HepG2 (cell line): Measurements from ENCODE around the gene HIPK4. TPM values are rescaled to one million over a fixed set of nuclear protein-coding genes. Genes with fewer than 3 reads are reported as not detected.

Experiments
- BORCS8-MEF2B ChIP-seq: sonication (generic); formaldehyde crosslinking; IDR thresholded peaks from 2 replicates; pipeline ENCODE4 v1.8.0; 2022; ENCODE audit warnings: mild to moderate bottlenecking, missing genetic modification reagents
- EP300 ChIP-seq, 3 experiments: sonication (generic) in 1 of 3; formaldehyde crosslinking in 1 of 3; IDR thresholded peaks; 2 replicates each; pipeline versions ENCODE4 v1.5.1 to v1.6.1; 2011 to 2020; ENCODE audit warnings: low read depth in 2 of 3, low read length in 2 of 3, borderline replicate concordance in 1 of 3, improper control_type of control experiment in 1 of 3, mild to moderate bottlenecking in 1 of 3, missing genetic modification reagents in 1 of 3, moderate library complexity in 1 of 3
- HOXA7 ChIP-seq: sonication (generic); formaldehyde crosslinking; IDR thresholded peaks from 2 replicates; pipeline ENCODE4 v1.8.1; 2022; ENCODE audit warnings: mild to moderate bottlenecking, missing genetic modification reagents, moderate library complexity
- IKZF4 ChIP-seq: sonication (generic); formaldehyde crosslinking; IDR thresholded peaks from 2 replicates; pipeline ENCODE4 v1.5.1; 2020; ENCODE audit warnings: borderline replicate concordance, mild to moderate bottlenecking, low read depth, missing genetic modification reagents; ENCODE audit errors: not compliant biosample characterization
- JUN ChIP-seq: sonication (generic); formaldehyde crosslinking; IDR thresholded peaks from 2 replicates; pipeline ENCODE4 v1.4.0; 2020; ENCODE audit warnings: mild to moderate bottlenecking, missing genetic modification reagents
- KDM6A ChIP-seq: IDR thresholded peaks from 2 replicates; pipeline ENCODE4 v1.6.1; 2016; ENCODE audit warnings: low read depth
- KMT2A ChIP-seq: sonication (generic); formaldehyde crosslinking; IDR thresholded peaks from 2 replicates; pipeline ENCODE4 v1.4.0; 2020; ENCODE audit warnings: missing genetic modification reagents
- MTF1 ChIP-seq: sonication (generic); formaldehyde crosslinking; IDR thresholded peaks from 2 replicates; pipeline ENCODE4 v1.5.0; 2020; ENCODE audit warnings: missing genetic modification reagents
- MZF1 ChIP-seq: sonication (generic); formaldehyde crosslinking; IDR thresholded peaks from 2 replicates; pipeline ENCODE4 v1.8.1; 2023; ENCODE audit warnings: mild to moderate bottlenecking, missing genetic modification reagents, borderline replicate concordance
- RELA ChIP-seq: sonication (generic); formaldehyde crosslinking; IDR thresholded peaks from 2 replicates; pipeline ENCODE4 v1.4.0; 2020; ENCODE audit warnings: missing genetic modification reagents
- SALL1 ChIP-seq: sonication (generic); formaldehyde crosslinking; IDR thresholded peaks from 2 replicates; pipeline ENCODE4 v1.8.0; 2022; ENCODE audit warnings: mild to moderate bottlenecking, missing genetic modification reagents
- SMARCC2 ChIP-seq: fragments of 450-650 bp; IDR thresholded peaks from 2 replicates; pipeline ENCODE4 v1.6.1; 2017; ENCODE audit warnings: antibody characterized with exemption, mild to moderate bottlenecking
- ZNF33A ChIP-seq: sonication (generic); formaldehyde crosslinking; IDR thresholded peaks from 2 replicates; pipeline ENCODE4 v1.5.1; 2020; ENCODE audit warnings: missing genetic modification reagents, mild to moderate bottlenecking, moderate library complexity, borderline replicate concordance
- ZNF609 ChIP-seq: sonication (generic); formaldehyde crosslinking; IDR thresholded peaks from 2 replicates; pipeline ENCODE4 v1.4.0; 2020; ENCODE audit warnings: mild to moderate bottlenecking, missing genetic modification reagents, borderline replicate concordance
- polyA plus RNA-seq, 8 experiments: library from polyadenylated mRNA; depleted of rRNA in 3 of 8; stranded (reverse) in 7 of 8; unstranded in 1 of 8; fragments of >200 nt; fragmentation: Illumina TruSeq in 4 of 8; extraction: Trizol in 4 of 8; gene quantifications; 2 replicates each; pipeline versions ENCODE4 v1.2.1 to v1.2.3, GENCODE V29; 2011 to 2016; ENCODE audit warnings: low read depth in 4 of 8, missing spikeins in 1 of 8, mixed read lengths in 1 of 8; ENCODE audit not compliant: insufficient read depth in 1 of 8
- total RNA-seq, 5 experiments: library from RNA; depleted of rRNA; stranded (reverse); fragments of >200 nt; fragmentation: Illumina TruSeq; extraction: Trizol; gene quantifications; 2 replicates each; pipeline ENCODE4 v1.2.3, GENCODE V29; 2016; ENCODE audit warnings: low read depth in 1 of 5
- TF ChIP-seq, protein P1 (sequence below): fragments of 450-650 bp; IDR thresholded peaks from 2 replicates; pipeline ENCODE4 v1.6.1; 2017
- TF ChIP-seq, protein P2 (sequence below): sonication (generic); formaldehyde crosslinking; IDR thresholded peaks from 2 replicates; pipeline ENCODE4 v1.4.0; 2020; ENCODE audit warnings: missing genetic modification reagents
- TF ChIP-seq, protein P3 (sequence below): sonication (generic); formaldehyde crosslinking; IDR thresholded peaks from 2 replicates; pipeline ENCODE4 v1.5.1; 2020; ENCODE audit warnings: mild to moderate bottlenecking, missing genetic modification reagents, borderline replicate concordance
- TF ChIP-seq, protein P4 (sequence below): sonication (generic); formaldehyde crosslinking; IDR thresholded peaks from 2 replicates; pipeline ENCODE4 v1.5.0; 2020; ENCODE audit warnings: mild to moderate bottlenecking, low read depth, missing genetic modification reagents, borderline replicate concordance

The HIPK4 gene
- total and polyA plus RNA-seq, 2 of the 13 experiments (the other 11 are each of a cell fraction or from before 2014, with no cell fraction given) = 0.03 TPM; not detected in 1

- TF ChIP-seq ZNF609 (CRISPR knock-in tag) (0 out of 2 replicates have a peak, but pooled peaks have one; percentile 10), IKZF4 (CRISPR knock-in tag) (peak; percentile 92), KMT2A (CRISPR knock-in tag) (peak; percentile 18; the same call in 1 of the 2 replicates), HOXA7 (CRISPR knock-in tag) (no peak), BORCS8-MEF2B (no peak; the same call in 1 of the 2 replicates), KDM6A (CRISPR knock-in tag) (no peak), MTF1 (CRISPR knock-in tag) (no peak), EP300 (IDR thresholded peaks at IDR 0.05; ENCODE audit: low read depth in 2 of 2, low read length in 2 of 2) (0 out of 4 replicates have a peak, but pooled peaks of 1 of the 2 experiments have one; percentile 19), EP300 (CRISPR knock-in tag; IDR thresholded peaks at IDR 0.05; ENCODE audit: borderline replicate concordance) (no peak), ZNF33A (no peak), MZF1 (CRISPR knock-in tag) (0 out of 2 replicates have a peak, but pooled peaks have one; percentile 47), SALL1 (CRISPR knock-in tag) (peak; percentile 82), SMARCC2 (no peak), RELA (no peak), JUN (no peak)
- TF ChIP-seq, protein P1, sequence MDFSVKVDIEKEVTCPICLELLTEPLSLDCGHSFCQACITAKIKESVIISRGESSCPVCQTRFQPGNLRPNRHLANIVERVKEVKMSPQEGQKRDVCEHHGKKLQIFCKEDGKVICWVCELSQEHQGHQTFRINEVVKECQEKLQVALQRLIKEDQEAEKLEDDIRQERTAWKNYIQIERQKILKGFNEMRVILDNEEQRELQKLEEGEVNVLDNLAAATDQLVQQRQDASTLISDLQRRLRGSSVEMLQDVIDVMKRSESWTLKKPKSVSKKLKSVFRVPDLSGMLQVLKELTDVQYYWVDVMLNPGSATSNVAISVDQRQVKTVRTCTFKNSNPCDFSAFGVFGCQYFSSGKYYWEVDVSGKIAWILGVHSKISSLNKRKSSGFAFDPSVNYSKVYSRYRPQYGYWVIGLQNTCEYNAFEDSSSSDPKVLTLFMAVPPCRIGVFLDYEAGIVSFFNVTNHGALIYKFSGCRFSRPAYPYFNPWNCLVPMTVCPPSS = no peak
- TF ChIP-seq, protein P2, sequence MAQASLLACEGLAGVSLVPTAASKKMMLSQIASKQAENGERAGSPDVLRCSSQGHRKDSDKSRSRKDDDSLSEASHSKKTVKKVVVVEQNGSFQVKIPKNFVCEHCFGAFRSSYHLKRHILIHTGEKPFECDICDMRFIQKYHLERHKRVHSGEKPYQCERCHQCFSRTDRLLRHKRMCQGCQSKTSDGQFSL (CRISPR knock-in tag) = peak; percentile 99
- TF ChIP-seq, protein P3, sequence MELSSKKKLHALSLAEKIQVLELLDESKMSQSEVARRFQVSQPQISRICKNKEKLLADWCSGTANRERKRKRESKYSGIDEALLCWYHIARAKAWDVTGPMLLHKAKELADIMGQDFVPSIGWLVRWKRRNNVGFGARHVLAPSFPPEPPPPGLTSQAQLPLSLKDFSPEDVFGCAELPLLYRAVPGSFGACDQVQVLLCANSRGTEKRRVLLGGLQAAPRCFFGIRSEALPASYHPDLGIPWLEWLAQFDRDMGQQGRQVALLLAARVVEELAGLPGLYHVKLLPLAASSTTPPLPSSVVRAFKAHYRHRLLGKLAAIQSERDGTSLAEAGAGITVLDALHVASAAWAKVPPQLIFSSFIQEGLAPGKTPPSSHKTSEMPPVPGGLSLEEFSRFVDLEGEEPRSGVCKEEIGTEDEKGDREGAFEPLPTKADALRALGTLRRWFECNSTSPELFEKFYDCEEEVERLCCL (CRISPR knock-in tag) = no peak
- TF ChIP-seq, protein P4, sequence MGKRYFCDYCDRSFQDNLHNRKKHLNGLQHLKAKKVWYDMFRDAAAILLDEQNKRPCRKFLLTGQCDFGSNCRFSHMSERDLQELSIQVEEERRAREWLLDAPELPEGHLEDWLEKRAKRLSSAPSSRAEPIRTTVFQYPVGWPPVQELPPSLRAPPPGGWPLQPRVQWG = no peak
Measured at GRCh38 chr19:40420766-40421765, 31.1 kb upstream of the HIPK4 start (continued).
